ENCODE measurements around the gene CTIF. TPM values are rescaled to one million over a fixed set of nuclear protein-coding genes. Genes with fewer than 3 reads are reported as not detected.

The CTIF gene
- total RNA-seq, 1 donor from 2014 or later: 84.3 TPM

GRCh38 chr18:48569139-48569914, 30.5 kb downstream of the CTIF start:
- intact Hi-C loops (cut with DNase I): no loop called here
- no peak for DNase-seq (ENCODE audit: low spot score)

GRCh38 chr18:48569915-48570264, 31.1 kb downstream of the CTIF start:
- intact Hi-C loops (cut with DNase I): no loop called here
- no peak for DNase-seq (ENCODE audit: low spot score)

- DNase-seq (ENCODE audit: low spot score): no peak
- intact Hi-C loops (cut with DNase I): no loop called here
Measured at GRCh38 chr18:48570313-48570712, 31.5 kb downstream of the CTIF start.

GRCh38 chr18:48571639-48572384, 33.0 kb downstream of the CTIF start:
- intact Hi-C loops (cut with DNase I): no loop called here
- DNase-seq (ENCODE audit: low spot score): no peak

- intact Hi-C loops (cut with DNase I): no loop called here
- no peak for DNase-seq (ENCODE audit: low spot score)
Measured at GRCh38 chr18:48572402-48573126, 33.7 kb downstream of the CTIF start.

GRCh38 chr18:48573632-48574283, 34.9 kb downstream of the CTIF start:
- intact Hi-C loops (cut with DNase I): no loop called here
- DNase-seq (ENCODE audit: low spot score): no peak

- intact Hi-C loops (cut with DNase I): no loop called here
Measured at GRCh38 chr18:48574667-48575300, 36.0 kb downstream of the CTIF start.

GRCh38 chr18:48575301-48575657, 36.4 kb downstream of the CTIF start:
- DNase-seq (ENCODE audit: low spot score): no peak
- intact Hi-C loops (cut with DNase I): no loop called here

More at GRCh38 chr18:48574667-48575300, 36.0 kb downstream of the CTIF start:
- DNase-seq (ENCODE audit: low spot score): no peak

GRCh38 chr18:48575658-48576456, 37.0 kb downstream of the CTIF start:
- intact Hi-C loops (cut with DNase I): no loop called here
- DNase-seq (ENCODE audit: low spot score): no peak

GRCh38 chr18:48576457-48576771, 37.6 kb downstream of the CTIF start:
- intact Hi-C loops (cut with DNase I): no loop called here
- no peak for DNase-seq (ENCODE audit: low spot score)

- intact Hi-C loops (cut with DNase I): no loop called here
- DNase-seq (ENCODE audit: low spot score): no peak
Measured at GRCh38 chr18:48577478-48578190, 38.8 kb downstream of the CTIF start.

- intact Hi-C loops (cut with DNase I): no loop called here
- DNase-seq (ENCODE audit: low spot score): no peak
Measured at GRCh38 chr18:48578289-48578688, 39.5 kb downstream of the CTIF start.

GRCh38 chr18:48580066-48580465, 41.2 kb downstream of the CTIF start:
- no peak for DNase-seq (ENCODE audit: low spot score)
- intact Hi-C loops (cut with DNase I): no loop called here

GRCh38 chr18:48580782-48581181, 42.0 kb downstream of the CTIF start:
- no peak for DNase-seq (ENCODE audit: low spot score)

GRCh38 chr18:48581206-48581605, 42.4 kb downstream of the CTIF start:
- intact Hi-C loops (cut with DNase I): no loop called here
- no peak for DNase-seq (ENCODE audit: low spot score)

More at GRCh38 chr18:48580782-48581181, 42.0 kb downstream of the CTIF start:
- intact Hi-C loops (cut with DNase I): no loop called here

GRCh38 chr18:48581941-48582340, 43.1 kb downstream of the CTIF start:
- DNase-seq (ENCODE audit: low spot score): no peak
- intact Hi-C loops (cut with DNase I): no loop called here

- intact Hi-C loops (cut with DNase I): no loop called here
- no peak for DNase-seq (ENCODE audit: low spot score)
Measured at GRCh38 chr18:48582946-48583345, 44.1 kb downstream of the CTIF start.

GRCh38 chr18:48583573-48583972, 44.7 kb downstream of the CTIF start:
- intact Hi-C loops (cut with DNase I): no loop called here

More at GRCh38 chr18:48583573-48583972, 44.7 kb downstream of the CTIF start:
- no peak for DNase-seq (ENCODE audit: low spot score)

All from cardiac septum (tissue), 1 donor.